GM21447 (cell line): Measurements from ENCODE around the gene PORCN.
"Not testable (repeated sequence)": the region's sequence is repeated elsewhere in the genome, so short reads cannot be mapped to it uniquely, and the experiment has no call there.

ENCODE experiments used
- ATAC-seq: cut with Tn5 transposase; IDR thresholded peaks from one replicate; pipeline ENCODE4 v1.9.1; 2021; ENCODE audit not compliant: unreplicated experiment

The PORCN gene

DNA sequence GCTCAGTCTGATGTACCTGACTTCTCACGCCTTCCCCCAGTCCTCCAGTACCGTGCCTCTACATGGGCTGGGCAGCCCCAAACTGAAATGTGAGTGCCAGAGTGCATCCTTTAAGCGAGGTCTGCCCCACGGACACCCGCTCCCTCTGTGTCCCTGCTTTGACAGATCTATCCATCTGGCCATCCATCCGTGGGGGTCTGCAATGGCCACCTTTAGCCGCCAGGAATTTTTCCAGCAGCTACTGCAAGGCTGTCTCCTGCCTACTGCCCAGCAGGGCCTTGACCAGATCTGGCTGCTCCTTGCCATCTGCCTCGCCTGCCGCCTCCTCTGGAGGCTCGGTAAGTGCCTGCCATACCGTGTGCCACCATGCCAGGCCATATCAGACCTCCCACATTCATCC, 827 bp downstream of the PORCN start:
- no peak for ATAC-seq

DNA sequence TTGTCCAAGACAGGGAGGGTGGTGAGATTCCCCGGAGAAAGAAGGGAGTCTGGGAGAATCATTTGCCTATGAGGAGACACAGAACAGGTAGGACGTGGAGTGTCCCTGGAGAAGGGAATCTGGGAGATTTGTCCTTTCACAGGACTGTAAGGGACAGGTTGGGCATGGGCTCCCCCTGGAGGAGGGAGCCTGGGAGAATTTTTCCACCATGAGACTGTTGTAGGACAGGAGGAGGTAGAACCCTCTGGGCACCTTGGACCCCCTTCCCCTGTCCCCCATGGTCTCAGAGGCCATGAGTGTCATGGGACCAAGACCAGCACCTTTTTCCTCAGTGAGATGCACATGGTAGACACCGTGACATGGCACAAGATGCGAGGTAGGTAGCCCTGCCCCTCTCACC, 2.8 kb downstream of the PORCN start:
- ATAC-seq: no peak

DNA sequence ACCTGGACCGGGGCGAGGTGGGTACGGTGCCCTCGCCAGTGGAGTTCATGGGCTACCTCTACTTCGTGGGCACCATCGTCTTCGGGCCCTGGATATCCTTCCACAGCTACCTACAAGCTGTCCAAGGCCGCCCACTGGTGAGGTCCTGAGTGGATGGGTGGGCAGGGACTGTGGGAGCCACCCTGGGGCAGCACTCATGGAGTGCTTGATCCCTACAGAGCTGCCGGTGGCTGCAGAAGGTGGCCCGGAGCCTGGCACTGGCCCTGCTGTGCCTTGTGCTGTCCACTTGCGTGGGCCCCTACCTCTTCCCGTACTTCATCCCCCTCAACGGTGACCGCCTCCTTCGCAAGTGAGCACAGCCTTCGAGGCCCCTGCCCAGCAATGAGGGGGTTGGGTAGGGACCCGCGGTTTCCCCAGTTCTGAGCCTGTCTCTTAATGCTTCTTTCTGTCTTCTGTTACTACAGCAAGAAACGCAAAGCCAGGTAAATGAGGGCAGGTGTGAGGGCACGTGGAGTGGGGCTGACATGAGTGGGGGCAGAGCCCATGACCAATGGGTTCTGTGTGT, 3.7 kb downstream of the PORCN start:
- ATAC-seq: no peak

DNA sequence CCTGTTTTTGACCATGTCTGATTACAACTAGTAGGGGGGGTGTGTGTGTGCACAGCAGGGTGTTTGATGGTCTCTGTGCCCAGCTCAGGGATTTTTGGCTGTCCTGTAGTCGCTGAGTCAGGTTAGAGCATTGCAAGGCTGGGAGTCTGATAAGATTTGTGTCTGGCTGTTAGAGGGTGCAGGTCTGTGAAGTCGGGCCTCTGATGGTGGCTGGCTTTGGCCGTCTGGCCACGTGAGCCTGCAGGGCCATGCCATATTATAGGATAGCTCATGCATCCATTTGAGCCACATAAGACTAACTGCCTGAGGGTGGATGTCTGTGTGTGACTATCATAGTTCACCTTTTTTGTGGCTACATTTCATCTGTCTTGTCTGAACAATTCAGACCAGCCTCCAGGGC, 4.9 kb downstream of the PORCN start:
- no peak for ATAC-seq

DNA sequence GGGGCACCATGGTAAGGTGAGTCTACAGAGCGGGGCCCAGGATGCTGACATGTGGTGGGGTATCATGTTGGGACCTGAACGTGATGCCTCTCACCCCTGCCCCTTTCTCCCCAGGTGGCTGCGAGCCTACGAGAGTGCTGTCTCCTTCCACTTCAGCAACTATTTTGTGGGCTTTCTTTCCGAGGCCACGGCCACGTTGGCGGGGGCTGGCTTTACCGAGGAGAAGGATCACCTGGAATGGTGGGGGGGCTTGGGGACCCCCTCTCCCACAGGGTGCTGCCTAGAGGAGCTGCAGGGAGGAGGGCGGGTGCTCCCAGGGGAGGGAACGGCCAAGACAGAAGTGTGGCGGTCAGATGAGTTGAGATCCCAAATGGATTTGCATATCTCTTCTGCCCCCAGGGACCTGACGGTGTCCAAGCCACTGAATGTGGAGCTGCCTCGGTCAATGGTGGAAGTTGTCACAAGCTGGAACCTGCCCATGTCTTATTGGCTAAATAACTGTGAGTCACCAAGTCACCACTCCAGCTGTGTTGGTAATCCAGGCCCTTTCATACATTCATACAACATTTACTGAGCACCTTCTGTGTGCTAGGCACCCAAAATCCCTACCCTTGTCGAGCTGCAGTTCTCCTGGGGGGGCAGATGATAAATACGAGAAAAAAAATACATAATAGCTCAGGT, 5.5 kb downstream of the PORCN start:
- no peak for ATAC-seq

DNA sequence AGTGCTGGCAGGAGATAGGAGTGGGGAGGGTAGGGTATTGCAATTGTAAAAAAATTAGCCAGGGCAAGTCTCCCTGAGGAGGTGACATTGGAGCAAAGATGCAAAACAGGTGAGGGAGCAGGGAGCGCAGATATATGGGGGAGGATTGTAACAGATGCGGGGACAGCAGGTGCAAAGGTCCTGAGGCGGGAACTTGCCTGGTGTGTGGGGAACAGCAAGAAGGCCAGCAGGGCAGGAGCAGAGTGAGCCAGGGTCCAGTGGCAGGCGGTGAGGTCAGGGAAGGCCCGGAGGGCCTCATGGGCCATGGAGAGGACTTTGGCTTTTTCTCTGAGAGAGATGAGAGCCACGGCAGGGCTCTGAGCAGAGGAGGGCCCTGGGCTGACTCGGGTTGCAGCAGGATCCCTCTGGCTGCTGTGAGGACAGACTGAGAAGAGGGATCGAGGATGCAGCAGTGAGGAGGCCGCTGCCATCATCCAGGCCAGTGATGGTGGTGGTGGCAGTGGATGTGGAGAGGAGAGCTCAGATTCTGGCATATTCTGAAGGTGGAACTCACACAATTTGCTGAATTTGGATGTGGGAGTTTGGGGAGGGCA, 6.2 kb downstream of the PORCN start:
- no peak for ATAC-seq

DNA sequence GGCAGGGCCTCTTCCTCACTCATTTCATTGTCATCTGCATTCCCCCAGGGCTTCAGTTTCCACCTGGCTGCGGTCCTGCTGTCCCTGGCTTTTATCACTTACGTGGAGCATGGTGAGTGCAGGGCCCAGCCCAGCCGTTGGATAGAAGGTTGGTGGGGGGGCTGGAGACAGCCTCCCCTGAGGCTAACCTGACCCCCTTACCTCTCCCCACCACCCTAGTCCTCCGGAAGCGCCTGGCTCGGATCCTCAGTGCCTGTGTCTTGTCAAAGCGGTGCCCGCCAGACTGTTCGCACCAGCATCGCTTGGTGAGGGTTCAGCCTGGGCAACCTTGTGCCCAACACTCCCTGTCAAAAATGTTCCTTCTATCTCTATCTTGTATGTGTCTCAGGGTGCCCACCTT, 7.0 kb downstream of the PORCN start:
- ATAC-seq: no peak

DNA sequence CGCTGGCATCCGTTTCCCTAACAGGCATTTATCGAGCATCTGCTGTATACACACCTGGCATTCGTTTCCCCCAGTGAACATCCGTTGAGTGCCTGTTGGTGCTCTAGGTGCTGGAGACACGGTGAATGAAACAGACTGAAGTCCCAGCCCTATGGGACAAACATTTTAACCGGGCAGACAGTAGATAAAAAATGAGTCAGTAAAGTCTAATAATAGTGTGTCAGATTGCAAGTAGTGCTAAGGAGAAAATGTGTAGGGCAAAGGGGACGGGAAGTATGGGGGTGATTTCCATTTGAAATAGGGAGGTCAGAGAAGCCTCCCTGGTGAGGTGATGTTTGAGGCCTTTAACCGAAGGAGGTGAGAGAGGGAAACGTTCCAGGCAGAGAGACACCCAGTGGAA, 7.5 kb downstream of the PORCN start:
- no peak for ATAC-seq

DNA sequence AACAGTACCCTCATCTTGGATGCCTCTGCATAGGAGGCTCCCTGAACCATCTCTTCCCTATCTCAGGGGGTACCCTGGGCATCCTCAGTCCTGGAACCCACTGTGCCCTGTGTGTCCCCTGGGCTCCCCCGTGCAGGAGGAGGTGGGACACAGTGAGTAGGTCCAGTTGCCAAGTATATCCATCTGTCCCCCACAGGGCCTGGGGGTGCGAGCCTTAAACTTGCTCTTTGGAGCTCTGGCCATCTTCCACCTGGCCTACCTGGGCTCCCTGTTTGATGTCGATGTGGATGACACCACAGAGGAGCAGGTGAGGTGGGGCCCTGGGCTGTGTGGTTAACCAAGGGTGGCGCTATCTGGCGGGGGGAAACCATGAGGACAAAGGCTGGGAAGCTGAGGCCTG, 8.2 kb downstream of the PORCN start:
- ATAC-seq: no peak

DNA sequence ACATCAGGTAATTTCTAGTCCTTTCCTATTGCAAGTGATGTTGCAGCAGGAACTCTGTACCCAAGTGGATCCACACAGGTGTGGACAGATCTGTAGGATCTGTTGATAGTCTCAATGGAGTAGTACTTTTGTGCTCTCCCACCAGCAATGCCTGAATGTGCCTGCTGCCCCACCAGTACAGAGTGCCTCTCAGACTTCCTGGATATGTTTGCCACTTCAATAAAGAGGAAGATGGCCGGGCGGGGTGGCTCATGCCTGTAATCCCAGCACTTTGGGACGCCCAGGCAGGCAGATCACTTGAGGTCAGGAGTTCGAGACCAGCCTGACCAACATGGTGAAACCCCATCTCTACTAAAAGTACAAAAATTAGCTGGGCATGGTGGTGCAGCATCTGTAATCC, 10.7 kb downstream of the PORCN start:
- ATAC-seq: not testable (repeated sequence)

DNA sequence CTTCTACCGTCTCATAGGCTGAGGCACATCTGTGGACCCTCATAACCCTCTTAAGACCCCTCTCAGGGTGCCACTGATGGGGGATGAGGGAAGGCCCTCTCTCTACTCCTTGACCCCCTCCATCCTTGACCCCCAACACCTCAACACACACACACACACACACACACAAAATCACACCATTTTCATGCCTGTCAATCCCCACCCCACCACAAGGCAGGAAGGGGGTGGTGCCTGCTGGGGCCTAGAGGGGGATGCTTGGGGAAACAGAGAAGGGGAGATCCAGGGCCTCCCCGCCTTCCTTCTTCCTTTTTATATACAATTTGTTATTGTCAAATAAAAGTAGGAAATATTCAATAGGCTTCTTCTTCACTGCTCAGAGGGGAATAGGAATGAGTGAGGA, 11.7 kb downstream of the PORCN start:
- no peak for ATAC-seq

DNA sequence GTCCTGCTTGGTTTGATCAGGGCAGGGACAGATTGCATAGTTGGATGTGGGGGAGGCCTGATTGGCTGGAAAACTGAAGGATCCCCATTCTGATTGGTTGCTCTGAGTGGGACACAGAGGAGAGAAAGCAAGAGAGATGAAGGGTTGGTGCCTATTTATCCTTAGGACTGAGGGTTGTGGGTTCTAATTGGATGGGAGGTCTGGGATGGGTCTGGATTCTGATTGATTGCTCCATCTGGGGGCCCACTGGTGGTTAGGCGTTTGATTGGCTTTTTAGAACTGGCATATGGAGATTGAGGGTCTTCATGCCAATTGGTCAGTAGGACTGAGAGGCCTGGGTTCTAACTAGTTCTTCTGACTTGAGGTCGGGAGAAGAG, 12.2 kb downstream of the PORCN start:
- no peak for ATAC-seq

DNA sequence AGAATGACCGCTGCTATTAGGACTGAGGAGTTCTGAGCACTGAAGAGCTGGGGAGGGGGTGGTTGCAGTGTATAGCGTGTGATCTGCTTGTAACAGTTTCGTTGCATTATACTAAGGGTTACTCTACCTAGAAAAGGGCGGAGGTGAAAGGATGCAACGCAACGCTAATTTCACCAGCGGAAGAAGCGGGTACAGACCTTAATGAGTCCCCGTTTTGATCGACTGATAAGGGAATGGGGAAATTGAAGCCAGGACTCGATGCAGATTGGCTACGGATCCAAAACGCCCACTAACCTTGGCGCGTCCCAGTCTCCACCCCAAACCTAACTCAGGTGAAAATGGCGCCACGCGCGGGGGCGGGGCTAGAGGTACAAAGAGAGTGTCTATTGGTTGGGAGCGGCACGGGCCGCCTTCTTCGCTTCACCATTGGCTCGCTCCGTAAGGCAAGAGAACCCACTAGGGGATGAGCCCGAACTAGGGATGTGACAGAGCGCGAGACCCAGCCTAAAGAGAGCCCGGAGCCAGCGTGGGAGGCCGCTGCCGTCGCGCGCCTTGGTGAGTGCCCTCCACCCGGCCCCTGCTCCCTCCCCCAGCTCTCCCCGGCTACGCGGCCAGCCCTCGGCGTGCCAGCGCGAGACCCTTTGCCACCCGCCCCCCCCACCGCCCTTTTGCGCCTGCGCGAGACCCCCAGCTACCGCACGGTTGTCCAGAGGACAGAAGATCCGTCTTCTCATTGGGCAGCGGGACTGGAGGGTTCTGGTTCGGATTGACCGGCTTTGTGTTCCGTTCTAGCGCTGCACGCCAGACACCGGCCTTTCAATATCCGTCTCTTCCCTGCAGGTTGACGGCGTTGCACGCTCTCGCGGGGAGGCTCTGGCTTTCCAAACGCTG, 12.8 kb downstream of the PORCN start, which contains the start of gene EBP:
EBP (plus strand) TSS at position 456 of the 891 bp plus-strand sequence. CDS start 1,964 bp downstream, outside the sequence.
- ATAC-seq: peak; percentile 98

DNA sequence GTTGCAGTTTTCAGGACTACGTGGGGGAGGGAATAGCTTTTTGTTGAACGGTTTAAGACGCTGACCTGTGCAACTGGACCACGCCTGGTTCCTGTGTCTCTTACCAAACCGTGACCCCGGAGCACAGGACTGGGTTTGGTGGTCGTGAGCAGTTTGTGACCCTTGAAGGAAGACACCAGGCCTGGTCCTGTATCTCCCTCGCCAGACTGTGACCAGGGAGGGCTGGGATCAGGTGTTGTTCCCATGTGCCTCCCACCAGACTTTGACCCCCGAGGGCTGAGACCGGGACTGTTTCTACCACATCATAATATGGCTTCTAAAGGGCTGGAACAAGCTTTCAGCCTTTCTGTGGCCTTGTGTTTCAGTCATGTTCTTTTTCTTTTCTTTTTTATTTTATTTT, 13.5 kb downstream of the PORCN start:
- no peak for ATAC-seq

DNA sequence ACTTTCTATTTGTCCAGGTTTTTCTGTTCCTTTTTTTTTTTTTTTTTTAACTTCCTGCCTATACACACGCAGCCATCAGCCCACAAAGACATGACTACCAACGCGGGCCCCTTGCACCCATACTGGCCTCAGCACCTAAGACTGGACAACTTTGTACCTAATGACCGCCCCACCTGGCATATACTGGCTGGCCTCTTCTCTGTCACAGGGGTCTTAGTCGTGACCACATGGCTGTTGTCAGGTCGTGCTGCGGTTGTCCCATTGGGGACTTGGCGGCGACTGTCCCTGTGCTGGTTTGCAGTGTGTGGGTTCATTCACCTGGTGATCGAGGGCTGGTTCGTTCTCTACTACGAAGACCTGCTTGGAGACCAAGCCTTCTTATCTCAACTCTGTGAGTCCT, 14.9 kb downstream of the PORCN start:
- no peak for ATAC-seq

DNA sequence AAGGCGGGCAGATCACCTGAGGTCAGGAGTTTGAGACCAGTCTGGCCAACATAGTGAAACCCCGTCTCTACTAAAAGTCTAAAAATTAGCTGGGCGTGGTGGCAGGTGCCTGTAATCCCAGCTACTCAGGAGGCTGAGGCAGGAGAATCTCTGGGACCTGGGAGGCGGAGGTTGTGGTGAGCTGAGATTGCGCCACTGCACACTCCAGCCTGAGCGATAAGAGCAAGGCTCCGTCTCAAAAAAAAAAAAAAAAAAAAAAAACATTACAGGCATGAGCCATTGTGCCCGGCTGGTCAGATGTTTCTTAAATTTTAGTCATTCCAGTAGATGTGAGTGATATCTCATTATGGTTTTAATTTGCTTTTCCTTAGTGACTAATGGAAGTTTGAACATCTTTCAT, 17.1 kb downstream of the PORCN start:
- ATAC-seq: not testable (repeated sequence)

DNA sequence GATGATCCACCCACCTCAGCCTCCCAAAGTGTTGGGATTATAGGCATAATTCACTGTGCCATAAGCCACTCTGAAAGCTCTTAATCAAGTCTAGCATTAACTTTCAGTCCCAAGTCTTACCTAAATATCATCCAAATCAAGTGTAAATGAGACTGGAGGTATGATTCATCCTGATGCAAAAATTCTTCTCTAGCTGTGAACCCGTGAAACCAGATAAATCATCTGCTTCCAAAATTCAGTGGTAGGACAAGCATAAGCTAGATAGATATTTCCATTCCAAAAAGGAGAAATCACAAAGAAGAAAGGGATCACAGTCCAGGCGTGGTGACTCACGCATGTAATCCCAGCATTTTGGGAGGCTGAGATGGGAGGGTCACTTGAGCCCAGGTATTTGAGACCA, 21.9 kb downstream of the PORCN start:
- ATAC-seq: no peak

DNA sequence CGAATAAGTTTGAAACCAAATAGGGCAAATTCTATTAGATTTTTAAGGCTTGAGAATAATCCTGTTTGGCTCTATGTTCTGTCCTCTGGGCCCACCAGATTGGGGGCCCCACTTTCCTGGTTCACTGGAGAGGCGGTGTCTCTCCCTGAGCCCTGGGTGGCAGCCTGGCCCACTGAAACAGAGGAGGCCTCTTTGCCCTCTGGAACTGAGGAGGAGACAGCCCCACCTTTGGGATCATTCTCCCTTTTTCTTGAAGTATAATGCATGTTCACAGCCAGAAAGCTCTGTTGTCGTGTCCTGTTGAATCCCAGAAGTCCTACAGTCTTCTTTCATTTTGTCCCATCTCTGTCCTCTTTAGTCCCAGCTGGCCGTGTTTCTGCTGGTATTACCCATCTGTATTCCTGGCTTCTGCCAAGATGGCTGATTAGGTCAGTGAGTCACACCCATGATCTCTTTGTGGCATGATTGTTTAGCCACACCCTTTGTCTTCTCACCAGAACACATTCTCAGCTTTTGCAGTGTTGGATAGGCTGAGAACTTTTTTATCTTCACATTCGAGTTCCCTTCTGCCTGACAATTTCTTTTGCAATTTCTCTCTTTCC, 22.7 kb downstream of the PORCN start:
- no peak for ATAC-seq

DNA sequence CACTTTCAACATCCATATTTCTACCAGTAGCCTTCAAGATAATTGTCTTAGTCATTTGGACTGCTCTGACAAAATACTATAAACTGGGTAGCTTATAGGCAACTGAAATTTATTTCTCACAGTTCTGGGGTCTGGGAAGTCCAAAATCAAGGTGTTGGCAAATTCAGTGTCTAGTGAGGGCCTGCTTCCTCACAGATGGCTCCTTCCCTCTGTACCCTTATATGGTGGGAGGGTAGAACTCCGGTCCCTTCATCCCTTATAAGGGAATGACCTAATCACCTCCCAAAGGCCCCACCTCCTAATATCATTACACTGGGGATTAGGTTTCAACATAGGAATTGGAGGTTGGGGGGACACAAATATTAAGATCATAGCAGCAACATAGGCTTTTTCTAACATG, 23.4 kb downstream of the PORCN start:
- no peak for ATAC-seq

DNA sequence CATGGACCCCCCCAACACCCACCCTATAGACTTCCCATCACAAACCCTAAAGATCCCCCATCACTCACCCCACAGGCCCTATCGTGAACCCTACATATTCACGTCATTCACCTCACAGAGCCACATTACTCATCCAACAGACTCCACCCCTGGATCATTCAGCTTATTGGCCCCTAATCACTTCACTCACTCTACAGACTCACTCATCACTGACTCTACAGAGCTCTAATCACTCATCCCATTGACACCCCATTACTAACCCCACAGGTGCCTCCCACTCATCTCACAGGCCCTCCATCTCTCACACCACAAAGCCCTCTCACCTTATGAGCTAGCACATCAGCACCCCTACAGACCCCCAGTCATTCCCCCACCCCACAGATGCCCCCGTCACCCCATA, 24.4 kb downstream of the PORCN start:
- ATAC-seq: no peak

DNA sequence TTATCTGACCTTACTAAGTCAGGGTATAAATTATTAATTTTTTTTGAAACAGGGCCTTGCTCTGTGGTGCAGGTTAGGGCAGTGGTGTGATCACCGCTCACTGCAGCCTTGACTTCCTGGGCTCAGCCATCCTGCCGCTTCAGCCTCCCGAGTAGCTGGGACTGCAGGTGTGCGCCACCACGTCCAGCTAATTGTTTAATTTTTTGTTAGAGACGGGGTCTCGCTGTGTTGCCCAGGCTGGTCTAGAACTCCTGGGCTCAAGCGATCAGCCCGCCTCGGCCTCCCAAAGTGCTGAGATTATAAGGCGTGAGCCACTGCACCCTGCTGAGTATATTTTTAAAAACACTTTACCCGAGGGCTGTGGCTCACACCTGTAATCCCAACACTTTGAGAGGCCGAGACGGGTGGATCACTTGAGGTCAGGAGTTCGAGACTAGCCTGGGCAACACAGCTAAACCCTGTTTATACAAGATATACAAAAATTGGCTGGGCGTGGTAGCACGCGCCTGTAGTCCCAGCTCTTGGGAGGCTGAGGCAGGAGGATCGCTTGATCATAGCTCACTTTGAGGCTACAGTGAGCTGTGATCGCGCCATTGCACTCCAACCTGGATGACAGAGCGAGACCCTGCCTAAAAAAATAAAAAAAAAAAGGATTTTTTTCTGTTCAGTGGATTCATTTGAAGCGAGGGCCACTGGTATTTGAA, 30.0 kb downstream of the PORCN start:
- no peak for ATAC-seq
